NCI-H2196 (cell line): Measurements from ENCODE around the gene OTOG.

ENCODE experiments used
- DNase-seq: peaks from one replicate; lab custom pipeline; 2025; ENCODE audit not compliant: unreplicated experiment; lab: John Stamatoyannopoulos, UW

OTOG gene, protein sequence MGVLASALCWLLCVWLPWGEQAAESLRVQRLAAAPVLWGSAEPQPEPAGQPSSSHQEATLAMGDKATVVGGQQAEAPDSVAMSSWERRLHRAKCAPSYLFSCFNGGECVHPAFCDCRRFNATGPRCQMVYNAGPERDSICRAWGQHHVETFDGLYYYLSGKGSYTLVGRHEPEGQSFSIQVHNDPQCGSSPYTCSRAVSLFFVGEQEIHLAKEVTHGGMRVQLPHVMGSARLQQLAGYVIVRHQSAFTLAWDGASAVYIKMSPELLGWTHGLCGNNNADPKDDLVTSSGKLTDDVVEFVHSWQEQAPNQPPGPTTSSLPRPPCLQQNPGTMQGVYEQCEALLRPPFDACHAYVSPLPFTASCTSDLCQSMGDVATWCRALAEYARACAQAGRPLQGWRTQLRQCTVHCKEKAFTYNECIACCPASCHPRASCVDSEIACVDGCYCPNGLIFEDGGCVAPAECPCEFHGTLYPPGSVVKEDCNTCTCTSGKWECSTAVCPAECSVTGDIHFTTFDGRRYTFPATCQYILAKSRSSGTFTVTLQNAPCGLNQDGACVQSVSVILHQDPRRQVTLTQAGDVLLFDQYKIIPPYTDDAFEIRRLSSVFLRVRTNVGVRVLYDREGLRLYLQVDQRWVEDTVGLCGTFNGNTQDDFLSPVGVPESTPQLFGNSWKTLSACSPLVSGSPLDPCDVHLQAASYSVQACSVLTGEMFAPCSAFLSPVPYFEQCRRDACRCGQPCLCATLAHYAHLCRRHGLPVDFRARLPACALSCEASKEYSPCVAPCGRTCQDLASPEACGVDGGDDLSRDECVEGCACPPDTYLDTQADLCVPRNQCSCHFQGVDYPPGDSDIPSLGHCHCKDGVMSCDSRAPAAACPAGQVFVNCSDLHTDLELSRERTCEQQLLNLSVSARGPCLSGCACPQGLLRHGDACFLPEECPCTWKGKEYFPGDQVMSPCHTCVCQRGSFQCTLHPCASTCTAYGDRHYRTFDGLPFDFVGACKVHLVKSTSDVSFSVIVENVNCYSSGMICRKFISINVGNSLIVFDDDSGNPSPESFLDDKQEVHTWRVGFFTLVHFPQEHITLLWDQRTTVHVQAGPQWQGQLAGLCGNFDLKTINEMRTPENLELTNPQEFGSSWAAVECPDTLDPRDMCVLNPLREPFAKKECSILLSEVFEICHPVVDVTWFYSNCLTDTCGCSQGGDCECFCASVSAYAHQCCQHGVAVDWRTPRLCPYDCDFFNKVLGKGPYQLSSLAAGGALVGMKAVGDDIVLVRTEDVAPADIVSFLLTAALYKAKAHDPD (N-terminal part only)

GRCh38 chr11:17547051-17547577 is at the start of gene OTOG:
TSS of gene OTOG (plus strand) at chr11:17547259. CDS start at chr11:17547373, 114 bp downstream.
- peak; percentile 78 for DNase-seq

DNA sequence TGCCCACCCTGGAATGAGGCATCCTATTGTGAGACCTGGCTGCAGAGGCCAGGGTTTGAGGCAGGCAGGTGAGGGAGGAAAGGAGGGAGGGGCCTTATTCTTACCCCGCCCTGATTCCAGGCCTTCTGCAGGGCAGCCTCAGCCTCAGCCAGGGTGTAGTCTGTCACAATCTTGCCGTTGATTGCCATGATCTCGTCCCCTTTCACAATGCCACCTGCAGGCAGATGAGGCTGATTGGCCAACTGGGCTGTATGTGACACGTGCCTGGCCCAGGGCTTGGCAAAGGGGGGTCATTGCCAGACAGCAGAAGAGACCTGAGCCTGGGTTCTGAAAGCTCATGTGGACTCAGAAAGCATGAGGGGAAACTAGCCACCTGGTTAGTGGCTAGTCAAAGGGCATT is 49.0 kb upstream of the OTOG start:
- DNase-seq: peak; percentile 75

- no peak for DNase-seq
These were observed 48.6 kb upstream of the OTOG start for GRCh38 chr11:17498475-17498874.

DNA sequence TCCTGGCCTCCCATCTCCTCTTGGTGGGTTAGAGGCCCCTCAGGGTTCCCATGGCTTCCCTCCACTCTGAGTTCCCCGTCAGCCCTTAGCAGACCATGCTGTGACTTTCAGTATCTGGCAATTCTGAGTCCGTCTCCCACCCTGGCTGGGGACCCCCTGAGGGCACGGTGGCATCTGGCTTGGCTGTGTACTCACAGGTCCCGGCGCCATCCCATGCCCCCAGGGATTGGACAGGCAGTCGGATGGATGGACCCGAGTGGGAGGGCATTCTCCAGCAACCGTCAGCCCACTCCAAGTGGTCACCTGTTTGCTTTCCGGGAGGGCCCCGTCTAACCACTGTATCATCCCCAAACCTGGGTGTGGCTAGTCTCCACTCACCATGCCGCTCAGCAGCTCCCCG is 46.4 kb upstream of the OTOG start:
- no peak for DNase-seq

- no peak for DNase-seq
These were observed 44.4 kb upstream of the OTOG start for GRCh38 chr11:17502630-17503029.

DNA sequence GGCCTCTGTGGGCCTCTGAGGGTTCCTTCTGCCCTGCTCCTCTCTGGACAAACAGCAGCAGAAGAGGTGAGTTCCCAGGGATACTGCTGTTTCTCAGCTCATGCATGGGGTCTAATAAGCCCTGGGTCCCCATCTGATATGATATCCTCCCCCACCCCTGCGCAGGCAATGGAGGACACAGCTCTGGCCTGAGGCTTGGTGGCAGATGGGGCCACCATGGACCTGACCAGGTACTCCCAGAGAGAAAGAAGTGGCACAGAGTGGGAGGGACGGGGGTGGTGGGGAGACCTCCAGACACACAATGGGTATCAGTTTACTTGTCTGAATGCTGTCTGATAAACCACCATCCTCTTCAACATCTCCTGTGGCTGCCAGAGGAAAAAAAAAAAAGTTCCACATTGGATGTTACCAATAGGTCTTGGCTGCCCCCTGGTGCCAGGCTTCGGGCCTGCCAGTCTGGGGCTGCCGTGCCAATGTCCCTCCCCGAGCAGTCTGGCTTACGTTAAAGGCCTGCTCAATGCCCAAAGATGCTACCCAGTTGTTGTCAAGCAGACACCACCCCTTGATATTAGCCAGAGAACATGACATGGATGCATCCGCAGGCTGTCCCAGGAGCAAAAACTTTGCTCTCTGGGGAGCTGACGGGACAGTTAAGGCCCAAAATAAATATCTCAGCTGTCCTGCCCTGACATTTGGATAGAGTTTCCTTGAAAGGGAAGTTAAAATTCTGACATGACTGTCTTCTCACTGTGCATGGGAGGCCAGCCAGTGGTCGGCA is 42.5 kb upstream of the OTOG start:
- peak; percentile 89 for DNase-seq

DNA sequence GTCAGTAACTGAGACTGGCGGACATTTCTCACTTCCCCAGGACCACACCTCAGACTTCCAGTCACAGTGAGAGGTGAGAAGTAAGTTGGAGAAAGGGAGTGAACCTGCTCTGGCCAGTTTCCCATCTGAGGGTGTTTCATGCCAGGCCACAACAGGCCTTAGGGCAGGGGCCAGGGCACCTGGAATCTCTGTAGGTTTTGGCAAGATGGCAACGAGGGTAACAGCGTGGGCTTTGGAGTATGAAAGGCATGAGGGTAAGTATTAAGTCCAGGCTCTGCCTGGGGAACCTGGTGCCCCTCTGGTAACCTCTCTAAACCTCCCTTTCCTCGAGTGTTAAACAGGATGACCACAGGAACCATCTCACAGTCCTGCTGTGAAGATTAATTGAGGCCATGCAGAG is 41.9 kb upstream of the OTOG start:
- no peak for DNase-seq

GRCh38 chr11:17506314-17506713 is 40.7 kb upstream of the OTOG start:
- DNase-seq: no peak

DNA sequence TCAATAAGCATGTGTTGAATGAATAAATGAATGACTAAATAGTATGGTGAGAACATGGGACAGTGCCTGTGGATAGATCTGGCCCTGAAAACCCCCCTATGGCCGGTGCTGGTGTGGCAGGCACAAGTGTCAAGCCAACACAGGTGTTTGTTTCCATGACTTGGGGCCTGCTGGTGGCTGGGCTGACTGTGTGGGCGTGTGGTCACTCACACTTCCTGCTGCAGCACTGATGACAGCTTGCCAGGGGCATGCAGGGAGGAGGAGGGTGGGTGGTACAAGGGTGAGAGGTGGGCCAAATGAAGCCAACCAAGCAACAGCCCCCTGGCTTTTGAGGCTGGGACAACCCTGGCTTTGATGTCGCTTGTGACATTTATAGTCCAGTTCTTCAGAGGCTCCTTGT is 40.1 kb upstream of the OTOG start:
- DNase-seq: no peak

- no peak for DNase-seq
These were observed 39.3 kb upstream of the OTOG start for GRCh38 chr11:17507773-17508172.

- DNase-seq: no peak
These were observed 38.8 kb upstream of the OTOG start for GRCh38 chr11:17508306-17508705.

- no peak for DNase-seq
These were observed 38.3 kb upstream of the OTOG start for GRCh38 chr11:17508791-17509190.

GRCh38 chr11:17510507-17511206 is 36.4 kb upstream of the OTOG start:
- DNase-seq: no peak

DNA sequence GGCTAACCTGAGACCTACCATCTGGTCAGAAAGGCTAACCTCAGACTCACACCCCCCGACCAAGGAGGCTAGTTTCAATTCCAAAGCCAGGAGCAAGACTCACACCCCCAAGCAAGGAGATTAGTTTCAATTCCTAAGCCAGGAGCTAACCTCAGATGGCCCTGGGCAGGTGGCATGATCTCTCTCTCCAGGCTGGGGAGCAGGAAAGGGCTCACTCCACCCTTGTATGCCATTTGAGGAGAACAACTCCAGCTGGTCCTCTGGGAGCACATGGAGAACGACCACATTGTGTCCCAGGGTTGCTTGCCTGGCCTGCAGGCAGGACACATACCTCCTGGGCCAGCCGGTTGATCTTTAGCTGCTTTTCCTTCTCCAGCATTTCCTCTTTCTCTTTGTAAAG is 35.5 kb upstream of the OTOG start:
- DNase-seq: no peak

GRCh38 chr11:17512101-17512500 is 35.0 kb upstream of the OTOG start:
- no peak for DNase-seq

DNA sequence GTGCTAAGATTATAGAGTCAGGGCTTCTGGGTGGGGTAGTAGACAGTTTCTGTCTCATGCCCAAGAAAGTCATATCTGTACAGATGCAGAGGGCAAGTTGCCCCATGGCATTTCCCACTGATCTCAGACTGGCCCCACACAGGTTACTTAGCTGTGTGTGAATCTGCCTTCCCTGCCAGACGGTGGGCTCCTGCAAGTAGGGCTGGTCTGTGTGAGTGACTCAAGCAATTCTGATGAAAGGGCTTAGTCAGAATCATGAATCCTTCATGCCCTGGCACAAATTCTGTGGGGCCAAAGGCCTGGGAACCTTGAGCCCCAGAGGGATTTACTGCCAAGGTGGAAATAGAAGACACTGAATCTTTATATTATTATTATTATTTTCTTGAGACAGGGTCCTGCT is 33.2 kb upstream of the OTOG start:
- no peak for DNase-seq

- DNase-seq: no peak
These were observed 32.6 kb upstream of the OTOG start for GRCh38 chr11:17514476-17514875.

DNA sequence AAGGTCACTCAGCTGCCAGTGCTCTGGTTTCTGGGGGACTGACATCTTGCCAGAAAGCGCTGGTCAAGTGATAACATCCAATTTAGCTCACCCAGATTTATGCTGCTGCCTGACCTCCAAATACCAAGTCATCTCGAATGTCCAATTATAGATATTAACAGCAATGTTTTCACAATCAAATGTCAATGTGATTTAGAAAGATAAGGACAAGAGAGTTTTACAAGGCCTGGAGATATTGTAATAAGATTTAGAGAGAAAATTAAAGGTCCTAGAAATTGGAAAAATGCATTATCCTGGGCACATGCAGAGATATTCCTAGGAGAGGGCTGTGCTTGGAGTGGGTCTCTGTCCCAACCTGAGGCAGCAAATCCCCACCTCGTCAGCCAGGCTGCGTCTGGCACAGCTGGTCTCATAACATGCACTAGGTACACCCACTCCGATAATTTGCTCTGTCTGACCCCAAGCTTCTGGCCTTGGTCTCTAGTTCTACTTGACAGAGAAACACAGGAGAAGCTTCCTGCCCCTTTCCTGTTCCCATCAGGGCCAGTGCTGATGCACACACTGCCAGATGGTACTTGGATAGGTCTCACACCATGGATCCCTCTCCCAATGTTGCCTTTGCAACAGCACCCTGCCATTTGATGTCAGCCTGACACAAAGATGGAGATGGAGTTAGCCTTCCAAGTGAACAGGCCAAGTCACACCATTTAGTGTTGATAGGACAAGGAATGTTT is 31.4 kb upstream of the OTOG start:
- DNase-seq: no peak

DNA sequence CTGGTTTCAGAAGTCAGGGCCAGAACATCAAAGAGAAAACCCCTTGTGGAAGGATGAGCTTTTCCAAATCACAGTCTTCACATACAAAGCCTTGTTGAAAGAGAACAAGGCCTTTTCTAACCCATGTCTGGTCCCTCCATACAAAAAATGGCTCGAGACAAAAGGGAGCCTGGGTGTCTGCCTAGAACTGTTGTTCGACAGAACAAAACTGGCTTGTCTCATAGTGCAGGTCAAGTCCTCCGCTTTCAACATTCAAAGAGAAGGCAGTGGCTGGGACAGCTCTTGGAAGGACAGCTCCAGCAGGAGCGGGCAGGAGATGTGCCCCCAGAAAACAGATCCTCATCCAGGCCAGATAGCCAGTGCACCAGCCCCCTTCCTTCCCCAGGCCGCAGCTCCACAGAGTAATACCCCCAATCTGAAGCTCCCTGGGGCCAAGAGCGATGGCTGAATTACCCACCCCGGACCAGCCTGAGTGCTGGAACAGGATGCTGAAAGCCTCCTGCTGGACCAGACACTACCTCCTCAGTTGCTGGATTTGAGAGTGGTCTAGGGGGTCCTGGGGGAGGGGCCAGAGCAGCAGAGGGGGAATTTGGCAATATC is 30.4 kb upstream of the OTOG start:
- no peak for DNase-seq
